OCI-LY7 (cell line): ENCODE measurements around the gene GNB4. TPM values are rescaled to one million over a fixed set of nuclear protein-coding genes. Genes with fewer than 3 reads are reported as not detected.

Experiments
- BruUV-seq: library from RNA; stranded (reverse); fragments of 400-500 nt; replicated peaks from 2 replicates; lab custom pipeline; 2021; lab: Mats Ljungman, UMichigan
- CTCF ChIA-PET: fragments of 300-600 bp; sonication (Branson Sonifier 250); formaldehyde crosslinking; loops from one replicate; lab custom pipeline; 2022; ENCODE audit warnings: antibody characterized with exemption; ENCODE audit not compliant: unreplicated experiment; lab: Charles Lee
- POLR2A ChIA-PET: fragments of 300-600 bp; sonication (Branson Sonifier 250); formaldehyde crosslinking; loops from one replicate; lab custom pipeline; 2022; ENCODE audit warnings: antibody characterized with exemption; lab: Charles Lee
- DNase-seq: peaks from one replicate; pipeline ENCODE4 v3.0.0-alpha.2; 2015; ENCODE audit warnings: low spot score
- H2AFZ ChIP-seq: fragments of 200-600 bp; sonication (generic), shearing (Covaris generic); 2 replicates; pipeline ENCODE4 v1.6.1; 2014; ENCODE audit warnings: mild to moderate bottlenecking, antibody characterized with exemption, low read length, moderate library complexity
- H3K27ac ChIP-seq: fragments of 200-600 bp; sonication (generic); 2 replicates; pipeline ENCODE4 v1.5.1; 2014; ENCODE audit warnings: mixed run types, low read depth, mild to moderate bottlenecking, moderate library complexity, low read length, inconsistent platforms; ENCODE audit not compliant: poor library complexity, severe bottlenecking
- H3K36me3 ChIP-seq: fragments of 200-600 bp; sonication (generic); 2 replicates; pipeline ENCODE4 v1.6.1; 2014; ENCODE audit warnings: mild to moderate bottlenecking, antibody characterized with exemption, low read length, moderate library complexity, mixed read lengths; ENCODE audit not compliant: insufficient read depth
- H3K4me1 ChIP-seq: fragments of 200-600 bp; sonication (generic); 2 replicates; pipeline ENCODE4 v1.5.1; 2014; ENCODE audit warnings: mild to moderate bottlenecking, low read length; ENCODE audit not compliant: insufficient read depth, poor library complexity, severe bottlenecking
- H3K4me2 ChIP-seq: fragments of 200-600 bp; sonication (generic); 2 replicates; pipeline ENCODE4 v1.6.1; 2014; ENCODE audit warnings: mild to moderate bottlenecking, low read length
- H3K4me3 ChIP-seq: fragments of 200-600 bp; sonication (generic); 2 replicates; pipeline ENCODE4 v1.5.1; 2014; ENCODE audit warnings: mild to moderate bottlenecking, low read depth, low read length; ENCODE audit not compliant: poor library complexity, severe bottlenecking
- H3K79me2 ChIP-seq: fragments of 200-600 bp; sonication (generic); 2 replicates; pipeline ENCODE4 v1.6.1; 2016; ENCODE audit warnings: low read depth, mild to moderate bottlenecking, low read length, moderate library complexity, mixed read lengths; ENCODE audit not compliant: insufficient read depth
- H3K9me2 ChIP-seq: fragments of 200-600 bp; sonication (generic); 2 replicates; pipeline ENCODE4 v1.6.1; 2016; ENCODE audit warnings: mild to moderate bottlenecking, low read length, mixed read lengths; ENCODE audit not compliant: insufficient read depth
- H3K9me3 ChIP-seq: fragments of 200-600 bp; sonication (generic); 2 replicates; pipeline ENCODE4 v1.6.1; 2014; ENCODE audit warnings: mild to moderate bottlenecking, mixed run types, low read length, mixed read lengths
- H4K20me1 ChIP-seq: fragments of 200-600 bp; sonication (generic); 2 replicates; pipeline ENCODE4 v1.6.1; 2014; ENCODE audit warnings: mild to moderate bottlenecking, antibody characterized with exemption, low read length, moderate library complexity, mixed read lengths; ENCODE audit not compliant: insufficient read depth
- CTCF ChIP-seq: fragments of 200-600 bp; sonication (generic); conservative IDR thresholded peaks from 2 replicates; pipeline ENCODE4 v1.5.1; 2014; ENCODE audit warnings: mild to moderate bottlenecking, antibody characterized with exemption, low read length, moderate library complexity, mixed read lengths
- EZH2phosphoT487 ChIP-seq: fragments of 200-600 bp; sonication (generic); IDR thresholded peaks from 2 replicates; pipeline ENCODE4 v1.6.1; 2018; ENCODE audit warnings: low read depth, borderline replicate concordance, mild to moderate bottlenecking, mixed run types, antibody characterized with exemption, low read length, moderate library complexity, mixed read lengths
- intact Hi-C: fragments of 100-400 bp; cut with micrococcal nuclease; formaldehyde crosslinking; loops from one replicate; pipeline ENCODE4 v1.10.0; 2022; ENCODE audit not compliant: unreplicated experiment
- total RNA-seq, 2 experiments: library from RNA; depleted of rRNA in 1 of 2; stranded (reverse); fragments of >200 nt in 1 of 2; shearing (Covaris generic) in 1 of 2; gene quantifications; 2 replicates each; pipeline ENCODE4 v1.2.3, GENCODE V29; 2014 to 2022

The GNB4 gene
- total RNA-seq, 2 experiments from 2014 or later = 3.7 to 9.5 TPM

- no peak for TF ChIP-seq CTCF
- H3K4me3 ChIP-seq = no peak overlapping the region
- no peaks in the 10 kb centered on the region for H3K36me3 ChIP-seq
- H3K4me2 ChIP-seq = no peak overlapping the region
- H3K9me3 ChIP-seq = no peaks in the 10 kb centered on the region
- no peak overlapping the region for H3K27ac ChIP-seq
- ChIA-PET POLR2A (interaction anchor here (0.8 to 1.8 kb wide), 3 partner anchors 9 to 105 kb away, joined by 4 read pairs; no protein-coding TSS in a partner anchor), CTCF (interaction anchor here (0.6 kb wide), 1 partner anchor 281 kb away, joined by 5 read pairs; no protein-coding TSS in a partner anchor)
- no peaks in the 10 kb centered on the region for H3K79me2 ChIP-seq
- intact Hi-C loops = no loop called here
- peaks cover 16% of the 10 kb centered on the region for H3K4me1 ChIP-seq
- no peak for DNase-seq
- no TSS peak for BruUV-seq
- no peaks in the 10 kb centered on the region for H3K9me2 ChIP-seq
- no peak overlapping the region for H2AFZ ChIP-seq
- no peaks in the 10 kb centered on the region for H4K20me1 ChIP-seq
Measured at GRCh38 chr3:179428876-179429548, 22.3 kb downstream of the GNB4 start.

GRCh38 chr3:179425075-179425474 is 26.2 kb downstream of the GNB4 start:
- intact Hi-C loops = no loop called here
- H3K4me2 ChIP-seq = no peak overlapping the region
- no peaks in the 10 kb centered on the region for H3K9me2 ChIP-seq
- H2AFZ ChIP-seq = no peak overlapping the region
- no peaks in the 10 kb centered on the region for H4K20me1 ChIP-seq
- POLR2A ChIA-PET = no interaction called here
- H3K79me2 ChIP-seq = no peaks in the 10 kb centered on the region
- CTCF ChIA-PET = no interaction called here
- no peak overlapping the region for H3K27ac ChIP-seq
- BruUV-seq = no TSS peak
- H3K36me3 ChIP-seq = no peaks in the 10 kb centered on the region
- DNase-seq = no peak
- H3K9me3 ChIP-seq = no peaks in the 10 kb centered on the region
- no peaks in the 10 kb centered on the region for H3K4me1 ChIP-seq
- TF ChIP-seq EZH2phosphoT487 (no peak), CTCF (no peak)
- no peak overlapping the region for H3K4me3 ChIP-seq

- CTCF ChIA-PET = no interaction called here
- intact Hi-C loops = loop anchor here (1.0 kb wide), 1 partner anchor 137 kb away; no protein-coding TSS in a partner anchor
Measured at GRCh38 chr3:179421500-179421899, 29.8 kb downstream of the GNB4 start.

More at GRCh38 chr3:179421500-179421899, 29.8 kb downstream of the GNB4 start:
- Histone ChIP-seq H3K36me3 (no peaks in the 10 kb centered on the region), H2AFZ (no peak overlapping the region), H4K20me1 (no peaks in the 10 kb centered on the region), H3K27ac (no peak overlapping the region), H3K79me2 (no peaks in the 10 kb centered on the region), H3K4me3 (no peak overlapping the region), H3K9me3 (no peaks in the 10 kb centered on the region), H3K9me2 (no peaks in the 10 kb centered on the region), H3K4me1 (no peaks in the 10 kb centered on the region), H3K4me2 (no peak overlapping the region)
- POLR2A ChIA-PET = interaction anchor here (0.6 kb wide), 1 partner anchor 181 kb away, joined by 3 read pairs; no protein-coding TSS in a partner anchor
- BruUV-seq = no TSS peak
- peak; percentile 21 for DNase-seq
- TF ChIP-seq CTCF = peak; percentile 61
- no peak for TF ChIP-seq EZH2phosphoT487
